ENCODE measurements around the gene SQSTM1. TPM values are rescaled to one million over a fixed set of nuclear protein-coding genes. Genes with fewer than 3 reads are reported as not detected.

The SQSTM1 gene
- total and polyA plus RNA-seq, 2 donors (not counting 1 experiment from before 2014, with no cell fraction given) = 72.2 to 400 TPM

- CTCF ChIA-PET = interaction anchor here (0.9 to 2.5 kb wide), 8 partner anchors 12 to 155 kb away, joined by 3 to 24 read pairs (median 3); partner anchors contain the start of gene MGAT4B
- H3K27ac Mint-ChIP-seq = peak overlapping the region; percentile 96
- no peaks in the 10 kb centered on the region for H3K9me3 Mint-ChIP-seq (ENCODE audit: insufficient read depth)
- Histone ChIP-seq H3K4me3 (ENCODE audit: control extremely low read depth in 1 of 5, extremely low read depth in 1 of 5, insufficient read depth in 1 of 5, low read depth in 2 of 5, low read length in 4 of 5) (peak overlapping the region in 4 of 5 experiments; percentile 76 to 94 (median 86)), H3K9ac (ENCODE audit: low read length) (peak overlapping the region; percentile 98), H4K20me1 (ENCODE audit: control insufficient read depth, insufficient read depth, low read length, poor library complexity, severe bottlenecking) (peaks cover 44% of the 10 kb centered on the region), H3K4me1 (ENCODE audit: control insufficient read depth in 2 of 2, insufficient read depth in 2 of 2, low read length in 2 of 2) (peaks cover 40 to 52% of the 10 kb centered on the region in 2 donors), H3K9me3 (ENCODE audit: control extremely low read depth in 1 of 3, control insufficient read depth in 2 of 3, insufficient read depth in 1 of 3, low read length in 2 of 3) (peaks cover 0 to 3% (median 0%) of the 10 kb centered on the region in 3 donors), H3K36me3 (replicated peaks in 1 of 2; ENCODE audit: control extremely low read depth in 1 of 2, control insufficient read depth in 1 of 2, extremely low read depth in 1 of 2, insufficient read depth in 2 of 2, low read length in 1 of 2) (peaks cover 2 to 22% of the 10 kb centered on the region in 2 experiments), H3K79me2 (ENCODE audit: control insufficient read depth, insufficient read depth, low read length) (peaks cover 57% of the 10 kb centered on the region), H3K27ac (ENCODE audit: low read length in 2 of 2) (peak overlapping the region; percentile 91 to 98), H3K27me3 (replicated peaks in 1 of 4; ENCODE audit: control extremely low read depth in 1 of 4, control insufficient read depth in 3 of 4, insufficient read depth in 4 of 4, low read length in 3 of 4) (peaks cover 0 to 6% (median 0%) of the 10 kb centered on the region in 4 experiments), H3K4me2 (replicated peaks; ENCODE audit: low read depth, low read length, poor library complexity, severe bottlenecking) (peak overlapping the region; percentile 98), H2AFZ (ENCODE audit: insufficient read depth, low read depth, low read length, poor library complexity, severe bottlenecking) (peak overlapping the region; percentile 66)
- DNase-seq (peak; percentile 63), ATAC-seq (ENCODE audit: low read depth) (no peak)
- no peaks in the 10 kb centered on the region for H3K27me3 Mint-ChIP-seq
- TF ChIP-seq EZH2 (IDR thresholded peaks at IDR 0.05; ENCODE audit: borderline replicate concordance, insufficient read depth, low read depth, low read length, poor library complexity, severe bottlenecking) = no peak
- TF ChIP-seq, protein P1, sequence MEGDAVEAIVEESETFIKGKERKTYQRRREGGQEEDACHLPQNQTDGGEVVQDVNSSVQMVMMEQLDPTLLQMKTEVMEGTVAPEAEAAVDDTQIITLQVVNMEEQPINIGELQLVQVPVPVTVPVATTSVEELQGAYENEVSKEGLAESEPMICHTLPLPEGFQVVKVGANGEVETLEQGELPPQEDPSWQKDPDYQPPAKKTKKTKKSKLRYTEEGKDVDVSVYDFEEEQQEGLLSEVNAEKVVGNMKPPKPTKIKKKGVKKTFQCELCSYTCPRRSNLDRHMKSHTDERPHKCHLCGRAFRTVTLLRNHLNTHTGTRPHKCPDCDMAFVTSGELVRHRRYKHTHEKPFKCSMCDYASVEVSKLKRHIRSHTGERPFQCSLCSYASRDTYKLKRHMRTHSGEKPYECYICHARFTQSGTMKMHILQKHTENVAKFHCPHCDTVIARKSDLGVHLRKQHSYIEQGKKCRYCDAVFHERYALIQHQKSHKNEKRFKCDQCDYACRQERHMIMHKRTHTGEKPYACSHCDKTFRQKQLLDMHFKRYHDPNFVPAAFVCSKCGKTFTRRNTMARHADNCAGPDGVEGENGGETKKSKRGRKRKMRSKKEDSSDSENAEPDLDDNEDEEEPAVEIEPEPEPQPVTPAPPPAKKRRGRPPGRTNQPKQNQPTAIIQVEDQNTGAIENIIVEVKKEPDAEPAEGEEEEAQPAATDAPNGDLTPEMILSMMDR (IDR thresholded peaks at IDR 0.05) = no peak
- 60% methylated on average over 12 of the region's 12 CpGs for WGBS (ENCODE audit: insufficient coverage)
- POLR2A ChIA-PET = interaction anchor here (0.5 to 3.4 kb wide), 12 partner anchors 9 to 211 kb away, joined by 3 to 44 read pairs (median 6); partner anchors contain the start of genes HNRNPH1, MAML1, MGAT4B and MRNIP
- H3K4me3 Mint-ChIP-seq = peak overlapping the region; percentile 84
- intact Hi-C loops (cut with micrococcal nuclease) = no loop called here
- peaks cover 58% of the 10 kb centered on the region for H3K4me1 Mint-ChIP-seq
Observed at GRCh38 chr5:179820127-179820482, 600 bp upstream of the SQSTM1 start.

Measured in B cell (primary cell).